ENCODE measurements around the gene HHAT. TPM values are rescaled to one million over a fixed set of nuclear protein-coding genes. Genes with fewer than 3 reads are reported as not detected.

Gene HHAT
- polyA plus RNA-seq, 1 donor from 2014 or later: 5.3 TPM

- Histone ChIP-seq H4K20me1 (ENCODE audit: insufficient read depth) (no peaks in the 10 kb centered on the region), H3K9me3 (ENCODE audit: low read length) (no peaks in the 10 kb centered on the region), H2AFZ (ENCODE audit: low read depth, low read length) (no peak overlapping the region), H3K36me3 (ENCODE audit: insufficient read depth, low read length) (no peaks in the 10 kb centered on the region), H3K27me3 (ENCODE audit: insufficient read depth, low read depth, low read length) (no peaks in the 10 kb centered on the region), H3K9me2 (ENCODE audit: insufficient read depth, low read length) (no peaks in the 10 kb centered on the region), H3K79me2 (replicated peaks; ENCODE audit: insufficient read depth, low read length) (no peaks in the 10 kb centered on the region), H3K27ac (ENCODE audit: low read length) (no peak overlapping the region), H3F3A (ENCODE audit: insufficient read depth, low read length, poor library complexity, severe bottlenecking) (no peaks in the 10 kb centered on the region), H3K9ac (ENCODE audit: low read length) (no peak overlapping the region), H3K4me2 (ENCODE audit: low read length) (no peak overlapping the region), H3K4me3 (ENCODE audit: low read length) (no peak overlapping the region)
- TF ChIP-seq EP300 (conservative IDR thresholded peaks at IDR 0.05; ENCODE audit: poor library complexity, severe bottlenecking) (no peak), REST (IDR thresholded peaks at IDR 0.05; ENCODE audit: borderline replicate concordance) (no peak), EZH2 (IDR thresholded peaks at IDR 0.05; ENCODE audit: borderline replicate concordance, insufficient read depth, low read length, poor library complexity, severe bottlenecking) (no peak), RAD21 (conservative IDR thresholded peaks at IDR 0.05) (no peak), SMC3 (conservative IDR thresholded peaks at IDR 0.05; ENCODE audit: poor library complexity) (no peak), CTCF (IDR thresholded peaks at IDR 0.05; ENCODE audit: poor library complexity, severe bottlenecking) (no peak), TAF1 (IDR thresholded peaks at IDR 0.05; ENCODE audit: low read depth) (no peak), MXI1 (conservative IDR thresholded peaks at IDR 0.05; ENCODE audit: poor library complexity, severe bottlenecking) (no peak), POLR2AphosphoS5 (IDR thresholded peaks at IDR 0.05) (no peak)
Observed at GRCh38 chr1:210313046-210313595, 15.6 kb upstream of the HHAT start.

- H3K9me3 ChIP-seq (ENCODE audit: low read length): no peaks in the 10 kb centered on the region
- no peak overlapping the region for H3K9ac ChIP-seq (ENCODE audit: low read length)
- H3K36me3 ChIP-seq (ENCODE audit: insufficient read depth, low read length): no peaks in the 10 kb centered on the region
- no peaks in the 10 kb centered on the region for H3F3A ChIP-seq (ENCODE audit: insufficient read depth, low read length, poor library complexity, severe bottlenecking)
- no peaks in the 10 kb centered on the region for H3K27me3 ChIP-seq (ENCODE audit: insufficient read depth, low read depth, low read length)
- no peak overlapping the region for H3K27ac ChIP-seq (ENCODE audit: low read length)
- no peaks in the 10 kb centered on the region for H3K79me2 ChIP-seq (replicated peaks; ENCODE audit: insufficient read depth, low read length)
- H3K4me2 ChIP-seq (ENCODE audit: low read length): no peak overlapping the region
- no peak overlapping the region for H3K4me3 ChIP-seq (ENCODE audit: low read length)
- TF ChIP-seq MXI1 (conservative IDR thresholded peaks at IDR 0.05; ENCODE audit: poor library complexity, severe bottlenecking) (no peak), TAF1 (IDR thresholded peaks at IDR 0.05; ENCODE audit: low read depth) (no peak), POLR2AphosphoS5 (IDR thresholded peaks at IDR 0.05) (no peak), EP300 (conservative IDR thresholded peaks at IDR 0.05; ENCODE audit: poor library complexity, severe bottlenecking) (no peak), CTCF (IDR thresholded peaks at IDR 0.05; ENCODE audit: poor library complexity, severe bottlenecking) (no peak), REST (IDR thresholded peaks at IDR 0.05; ENCODE audit: borderline replicate concordance) (no peak), EZH2 (IDR thresholded peaks at IDR 0.05; ENCODE audit: borderline replicate concordance, insufficient read depth, low read length, poor library complexity, severe bottlenecking) (no peak), RAD21 (conservative IDR thresholded peaks at IDR 0.05) (no peak)
- H3K9me2 ChIP-seq (ENCODE audit: insufficient read depth, low read length): no peaks in the 10 kb centered on the region
- H4K20me1 ChIP-seq (ENCODE audit: insufficient read depth): no peaks in the 10 kb centered on the region
- H2AFZ ChIP-seq (ENCODE audit: low read depth, low read length): no peak overlapping the region
Observed at GRCh38 chr1:210313921-210314320, 14.8 kb upstream of the HHAT start.
